H1 (cell line): ENCODE measurements around the gene SLX9.

ENCODE experiments used
- BACH1 ChIP-seq: IDR thresholded peaks from 2 replicates; pipeline ENCODE4 v1.6.1; 2012; ENCODE audit warnings: low read length, improper control_type of control experiment
- HDAC2 ChIP-seq, 2 experiments: fragments of 300-600 bp in 1 of 2; sonication (generic) in 1 of 2; IDR thresholded peaks; 2 replicates each; pipeline ENCODE4 v1.6.1; 2011 to 2012; ENCODE audit warnings: low read depth in 2 of 2, low read length in 2 of 2, mild to moderate bottlenecking in 2 of 2, moderate library complexity in 2 of 2, borderline replicate concordance in 1 of 2, inconsistent platforms in 1 of 2
- JUND ChIP-seq: IDR thresholded peaks from 2 replicates; pipeline ENCODE4 v1.6.1; 2011; ENCODE audit warnings: mild to moderate bottlenecking, improper control_type of control experiment, low read length
- POLR2A ChIP-seq, 2 experiments: IDR thresholded peaks; 1 replicate in 1 of 2; 2 replicates in 1 of 2; pipeline ENCODE4 v1.6.1; 2011; ENCODE audit warnings: low read depth in 2 of 2, low read length in 2 of 2, mild to moderate bottlenecking in 2 of 2; ENCODE audit errors: control extremely low read depth in 1 of 2
- POLR2AphosphoS5 ChIP-seq: IDR thresholded peaks from 2 replicates; pipeline ENCODE4 v1.6.1; 2011; ENCODE audit warnings: low read depth, low read length
- RBBP5 ChIP-seq: IDR thresholded peaks from 2 replicates; pipeline ENCODE4 v1.7.1; 2012; ENCODE audit warnings: low read depth, mild to moderate bottlenecking, inconsistent platforms, low read length, moderate library complexity, borderline replicate concordance
- SIRT6 ChIP-seq: IDR thresholded peaks from one replicate; pipeline ENCODE4 v1.7.1; 2012; ENCODE audit warnings: low read length, inconsistent platforms
- TAF1 ChIP-seq: IDR thresholded peaks from 2 replicates; pipeline ENCODE4 v1.6.1; 2011; ENCODE audit warnings: mild to moderate bottlenecking, low read depth, low read length
- TBP ChIP-seq: IDR thresholded peaks from 2 replicates; pipeline ENCODE4 v1.6.1; 2011; ENCODE audit warnings: low read depth, low read length, improper control_type of control experiment
- YY1 ChIP-seq: IDR thresholded peaks from 2 replicates; pipeline ENCODE4 v1.6.1; 2011; ENCODE audit warnings: low read depth, mild to moderate bottlenecking, low read length
- TF ChIP-seq, protein P1 (sequence below), 3 experiments: IDR thresholded peaks; 1 replicate in 2 of 3; 2 replicates in 1 of 3; pipeline versions ENCODE4 v1.5.1 to v1.6.1; 2011; ENCODE audit warnings: low read length in 3 of 3, mild to moderate bottlenecking in 3 of 3, inconsistent platforms in 2 of 3, low read depth in 1 of 3, moderate library complexity in 1 of 3; ENCODE audit not compliant: insufficient read depth in 1 of 3; ENCODE audit errors: control extremely low read depth in 1 of 3
- TF ChIP-seq, protein P2 (sequence below): IDR thresholded peaks from 2 replicates; pipeline ENCODE4 v1.6.1; 2012; ENCODE audit warnings: inconsistent platforms
- TF ChIP-seq, protein P3 (sequence below): IDR thresholded peaks from 2 replicates; pipeline ENCODE4 v1.6.1; 2011; ENCODE audit warnings: low read depth, mild to moderate bottlenecking, low read length; ENCODE audit not compliant: insufficient read depth

DNA sequence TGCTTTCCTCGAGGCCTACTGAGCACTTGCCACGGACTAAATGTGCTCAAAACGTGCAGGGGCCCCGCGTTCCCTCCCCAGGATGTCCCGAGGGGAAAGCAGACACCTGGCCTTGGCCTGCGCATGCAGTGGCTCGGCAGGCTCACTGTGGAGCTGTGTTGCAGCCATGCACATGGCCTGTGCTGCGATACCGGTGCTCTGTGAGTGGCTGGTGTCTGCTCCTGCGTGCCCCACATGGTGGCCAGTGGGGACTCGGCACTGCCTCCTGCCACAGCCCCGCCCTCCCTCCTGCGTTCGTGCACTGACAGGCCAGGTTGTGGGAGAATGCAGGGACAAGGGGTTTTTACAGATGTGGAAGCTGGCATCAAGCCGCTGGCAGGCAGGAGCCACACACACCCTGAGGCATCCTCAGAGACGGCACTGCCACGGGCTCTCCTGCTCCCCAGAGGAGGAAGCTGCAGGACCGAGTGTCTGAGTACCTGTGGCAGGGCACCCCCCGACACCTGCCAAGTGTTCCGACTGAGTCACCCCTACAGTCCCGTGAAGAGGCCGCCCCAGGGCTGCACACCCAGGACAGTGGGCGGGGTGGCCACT lies 49.4 kb upstream of the SLX9 start:
- TF ChIP-seq YY1 (no peak), TBP (no peak), HDAC2 (IDR thresholded peaks at IDR 0.05; ENCODE audit: borderline replicate concordance in 1 of 2, low read depth in 2 of 2, low read length in 2 of 2) (no peak), POLR2A (IDR thresholded peaks at IDR 0.05; ENCODE audit: control extremely low read depth in 1 of 2, low read depth in 2 of 2, low read length in 2 of 2) (no peak), TAF1 (no peak), POLR2AphosphoS5 (no peak), SIRT6 (no peak), RBBP5 (no peak), JUND (no peak), BACH1 (no peak)
- TF ChIP-seq, protein P1, sequence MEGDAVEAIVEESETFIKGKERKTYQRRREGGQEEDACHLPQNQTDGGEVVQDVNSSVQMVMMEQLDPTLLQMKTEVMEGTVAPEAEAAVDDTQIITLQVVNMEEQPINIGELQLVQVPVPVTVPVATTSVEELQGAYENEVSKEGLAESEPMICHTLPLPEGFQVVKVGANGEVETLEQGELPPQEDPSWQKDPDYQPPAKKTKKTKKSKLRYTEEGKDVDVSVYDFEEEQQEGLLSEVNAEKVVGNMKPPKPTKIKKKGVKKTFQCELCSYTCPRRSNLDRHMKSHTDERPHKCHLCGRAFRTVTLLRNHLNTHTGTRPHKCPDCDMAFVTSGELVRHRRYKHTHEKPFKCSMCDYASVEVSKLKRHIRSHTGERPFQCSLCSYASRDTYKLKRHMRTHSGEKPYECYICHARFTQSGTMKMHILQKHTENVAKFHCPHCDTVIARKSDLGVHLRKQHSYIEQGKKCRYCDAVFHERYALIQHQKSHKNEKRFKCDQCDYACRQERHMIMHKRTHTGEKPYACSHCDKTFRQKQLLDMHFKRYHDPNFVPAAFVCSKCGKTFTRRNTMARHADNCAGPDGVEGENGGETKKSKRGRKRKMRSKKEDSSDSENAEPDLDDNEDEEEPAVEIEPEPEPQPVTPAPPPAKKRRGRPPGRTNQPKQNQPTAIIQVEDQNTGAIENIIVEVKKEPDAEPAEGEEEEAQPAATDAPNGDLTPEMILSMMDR (IDR thresholded peaks at IDR 0.05; ENCODE audit: control extremely low read depth in 1 of 3, insufficient read depth in 1 of 3, low read depth in 1 of 3, low read length in 3 of 3): no peak
- TF ChIP-seq, protein P2, sequence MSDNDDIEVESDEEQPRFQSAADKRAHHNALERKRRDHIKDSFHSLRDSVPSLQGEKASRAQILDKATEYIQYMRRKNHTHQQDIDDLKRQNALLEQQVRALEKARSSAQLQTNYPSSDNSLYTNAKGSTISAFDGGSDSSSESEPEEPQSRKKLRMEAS: no peak
- TF ChIP-seq, protein P3, sequence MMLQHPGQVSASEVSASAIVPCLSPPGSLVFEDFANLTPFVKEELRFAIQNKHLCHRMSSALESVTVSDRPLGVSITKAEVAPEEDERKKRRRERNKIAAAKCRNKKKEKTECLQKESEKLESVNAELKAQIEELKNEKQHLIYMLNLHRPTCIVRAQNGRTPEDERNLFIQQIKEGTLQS: no peak
